Lung (tissue), 12 donors: ENCODE data around the gene SPECC1. TPM values are rescaled to one million over a fixed set of nuclear protein-coding genes. Genes with fewer than 3 reads are reported as not detected.

Source experiments
- ATAC-seq: fragments of 200-7000 bp; cut with Tn5 transposase; one replicate; pipeline ENCODE4 v1.9.1; 2020; ENCODE audit warnings: moderate number of reproducible peaks; ENCODE audit not compliant: insufficient read depth, low FRiP score
- DNase-seq, 3 donors: peaks; one replicate each; pipeline ENCODE4 v3.0.0-alpha.2; 2013 to 2017
- H3K27ac ChIP-seq, 2 donors: one replicate each; pipeline ENCODE4 v1.5.1; 2013; ENCODE audit warnings: mild to moderate bottlenecking in 2 of 2, moderate library complexity in 2 of 2, control low read depth in 1 of 2, inconsistent platforms in 1 of 2, low read depth in 1 of 2, low read length in 1 of 2
- H3K27me3 ChIP-seq, 3 donors: one replicate each; pipeline ENCODE4 v1.5.1; 2013; ENCODE audit warnings: low read length in 2 of 3; ENCODE audit not compliant: control insufficient read depth in 3 of 3, insufficient read depth in 3 of 3
- H3K36me3 ChIP-seq, 4 donors: one replicate each; pipeline ENCODE4 v1.5.1; 2013; ENCODE audit warnings: low read length in 4 of 4, mild to moderate bottlenecking in 1 of 4, moderate library complexity in 1 of 4; ENCODE audit not compliant: control insufficient read depth in 4 of 4, insufficient read depth in 4 of 4
- H3K4me1 ChIP-seq, 5 donors: one replicate each; pipeline ENCODE4 v1.5.1; 2013; ENCODE audit warnings: low read length in 5 of 5, mild to moderate bottlenecking in 2 of 5, moderate library complexity in 1 of 5; ENCODE audit not compliant: control insufficient read depth in 5 of 5, insufficient read depth in 5 of 5
- H3K4me3 ChIP-seq: one replicate; pipeline ENCODE4 v1.5.1; 2013; ENCODE audit warnings: mild to moderate bottlenecking, control low read depth, moderate library complexity
- H3K9ac ChIP-seq, 2 donors: one replicate each; pipeline ENCODE4 v1.5.1; 2013; ENCODE audit warnings: low read length in 2 of 2, control low read depth in 1 of 2; ENCODE audit not compliant: insufficient read depth in 1 of 2
- H3K9me3 ChIP-seq, 4 donors: one replicate each; pipeline ENCODE4 v1.5.1; 2013; ENCODE audit warnings: low read length in 3 of 4, mild to moderate bottlenecking in 1 of 4, moderate library complexity in 1 of 4; ENCODE audit not compliant: control insufficient read depth in 4 of 4, insufficient read depth in 3 of 4
- CTCF ChIP-seq: IDR thresholded peaks from 2 replicates; pipeline ENCODE4 v1.5.1; 2012; ENCODE audit warnings: mild to moderate bottlenecking; ENCODE audit errors: control extremely low read depth, extremely low read depth
- WGBS, 2 donors: extraction: QIAGEN DNeasy Blood & Tissue Kit; methylation state at CpG; one replicate each; pipeline ENCODE4 v1.1.7; 2013; 5-methylcytosine and 5-hydroxymethylcytosine counted together
- polyA plus RNA-seq, 2 donors: library from polyadenylated mRNA; stranded (reverse); fragments of 200-250 nt; gene quantifications; one replicate each; pipeline ENCODE4 v1.2.1, GENCODE V29; 2013
- total RNA-seq, 2 donors: library from RNA; depleted of rRNA in 1 of 2; stranded (reverse); fragments of >200 nt in 1 of 2; gene quantifications; one replicate each; pipeline ENCODE4 v1.2.1, GENCODE V29; 2014 to 2021
- donor health status: control.
- donor health status: control.
- donor health status: Bipolar disorder and iron deficiency.
- donor health status: healthy.
- donor health status: DM: yes; HTN: yes; CAD: no.

Gene SPECC1
- total and polyA plus RNA-seq, 4 donors, result 8.8 to 27.1 (median 14.7) TPM

DNA sequence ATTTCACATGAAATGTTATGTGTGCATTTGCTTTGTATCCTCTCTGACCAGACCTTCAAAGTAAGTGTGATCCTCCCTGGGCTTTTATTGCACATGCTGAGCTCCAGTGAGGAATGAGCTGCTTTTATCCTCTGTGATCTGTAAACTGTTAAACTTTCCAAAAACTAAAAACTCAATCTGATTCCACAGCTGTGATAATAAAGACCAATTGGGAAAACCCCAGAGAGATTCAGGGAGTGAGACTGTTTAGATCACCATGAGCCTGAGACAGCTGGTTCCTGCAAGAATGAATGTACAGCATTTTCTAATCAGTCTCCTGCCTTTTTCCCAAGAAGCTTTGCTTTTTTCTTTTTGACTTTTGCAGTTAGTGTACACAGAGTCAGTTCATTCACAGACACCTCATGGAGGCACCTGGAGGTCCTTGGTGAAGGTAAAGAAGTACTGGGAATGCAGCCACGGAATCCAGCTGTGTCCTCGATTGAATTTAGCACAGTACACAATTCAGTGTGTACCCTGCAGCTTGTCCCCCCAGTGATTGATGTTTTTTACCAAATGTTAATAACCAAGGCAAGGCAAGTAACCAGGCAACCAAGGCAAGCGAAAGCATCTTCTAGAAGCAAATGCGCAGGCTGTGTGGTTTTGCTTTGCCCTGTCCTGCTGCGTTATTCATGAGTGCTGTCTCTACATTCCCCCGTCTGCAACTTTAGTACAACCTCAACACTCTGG, 275.6 kb downstream of the SPECC1 start:
- Histone ChIP-seq H3K27me3 (no peaks in the 10 kb centered on the region), H3K9ac (no peak overlapping the region), H3K27ac (no peak overlapping the region), H3K4me3 (no peak overlapping the region), H3K36me3 (no peaks in the 10 kb centered on the region), H3K4me1 (peaks cover 0 to 5% (median 0%) of the 10 kb centered on the region in 5 donors), H3K9me3 (peaks cover 0 to 5% (median 0%) of the 10 kb centered on the region in 4 donors)
- WGBS, 2 donors, result 86 to 94% methylated on average over 6 of the region's 6 CpGs
- no peak for DNase-seq
- no peak for TF ChIP-seq CTCF
- ATAC-seq, result no peak

DNA sequence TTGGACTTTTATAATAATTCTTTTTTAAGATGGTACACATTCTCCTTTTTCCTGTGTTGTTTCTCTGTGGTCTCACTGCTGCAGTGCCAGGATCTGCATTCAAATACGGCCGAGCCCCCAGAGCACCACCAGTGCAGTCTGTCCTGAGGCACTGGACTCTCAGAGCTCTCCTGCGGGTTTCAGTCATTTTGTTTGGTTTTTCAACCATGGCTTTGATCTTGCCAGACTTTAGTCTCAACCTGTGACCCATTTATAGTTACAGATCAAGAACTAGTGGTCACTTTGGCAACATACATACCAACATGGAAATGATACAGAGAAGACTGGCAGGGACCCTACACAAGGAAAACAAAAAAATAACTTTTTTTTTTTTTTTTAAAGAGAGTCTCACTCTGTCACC, 280.8 kb downstream of the SPECC1 start:
- Histone ChIP-seq H3K4me1 (no peaks in the 10 kb centered on the region), H3K27ac (no peak overlapping the region), H3K27me3 (no peaks in the 10 kb centered on the region), H3K9ac (no peak overlapping the region), H3K9me3 (peaks cover 0 to 2% (median 0%) of the 10 kb centered on the region in 4 donors), H3K4me3 (no peak overlapping the region), H3K36me3 (no peaks in the 10 kb centered on the region)
- TF ChIP-seq CTCF, result no peak
- 90 to 91% methylated on average over 3 of the region's 3 CpGs for WGBS, 2 donors
- ATAC-seq (no peak), DNase-seq (no peak)

- 47 to 56% methylated on average over 6 of the region's 6 CpGs for WGBS, 2 donors
- no peak for ATAC-seq
Observed at GRCh38 chr17:20291853-20292252, 282.7 kb downstream of the SPECC1 start.

More at GRCh38 chr17:20291853-20292252, 282.7 kb downstream of the SPECC1 start:
- no peaks in the 10 kb centered on the region for H3K27me3 ChIP-seq
- no peak for TF ChIP-seq CTCF
- no peak overlapping the region for H3K27ac ChIP-seq
- H3K9ac ChIP-seq, result no peak overlapping the region
- H3K9me3 ChIP-seq, result peaks cover 0 to 2% (median 0%) of the 10 kb centered on the region in 4 donors
- no peaks in the 10 kb centered on the region for H3K36me3 ChIP-seq
- no peak overlapping the region for H3K4me3 ChIP-seq
- DNase-seq, result no peak
- no peaks in the 10 kb centered on the region for H3K4me1 ChIP-seq
